Peyer's patch (tissue), 4 donors: ENCODE data around the gene LPGAT1.

Experiments used
- CTCF ChIP-seq, 6 experiments: fragments of 450-650 bp in 4 of 6; fragments of 200-600 bp in 2 of 6; sonication (generic) in 1 of 6; IDR thresholded peaks; one replicate each; pipeline ENCODE4 v1.5.1; 2017 to 2019; ENCODE audit warnings: antibody characterized with exemption in 6 of 6, mild to moderate bottlenecking in 3 of 6, moderate library complexity in 1 of 6
- POLR2A ChIP-seq, 2 donors: fragments of 450-650 bp; IDR thresholded peaks; one replicate each; pipeline ENCODE4 v1.5.1; 2017; ENCODE audit warnings: antibody characterized with exemption in 2 of 2, mild to moderate bottlenecking in 2 of 2, moderate library complexity in 2 of 2

GRCh38 chr1:211738691-211739301 lies 91.8 kb downstream of the LPGAT1 start:
- TF ChIP-seq CTCF (IDR thresholded peaks at IDR 0.05) (no peak), POLR2A (IDR thresholded peaks at IDR 0.05) (no peak)
